HG03066 (cell line): ENCODE measurements around the gene SMARCA2.

Source experiments
- ATAC-seq: cut with Tn5 transposase; IDR thresholded peaks from one replicate; pipeline ENCODE4 v1.9.1; 2021; ENCODE audit warnings: low read depth; ENCODE audit not compliant: unreplicated experiment

SMARCA2 gene

GRCh38 chr9:2014696-2015580 lies at the start of gene SMARCA2:
Gene SMARCA2 (plus strand): TSS chr9:2015347. CDS start chr9:2029023, 13,676 bp downstream.
- ATAC-seq, result peak; percentile 59

GRCh38 chr9:1966725-1967366 lies 48.3 kb upstream of the SMARCA2 start:
- no peak for ATAC-seq

GRCh38 chr9:1969160-1969559 lies 46.0 kb upstream of the SMARCA2 start:
- no peak for ATAC-seq

GRCh38 chr9:1969898-1970297 lies 45.2 kb upstream of the SMARCA2 start:
- ATAC-seq, result no peak

GRCh38 chr9:1972672-1973071 lies 42.5 kb upstream of the SMARCA2 start:
- no peak for ATAC-seq

GRCh38 chr9:1977026-1977425 lies 38.1 kb upstream of the SMARCA2 start:
- no peak for ATAC-seq

GRCh38 chr9:1978941-1979340 lies 36.2 kb upstream of the SMARCA2 start:
- no peak for ATAC-seq

- no peak for ATAC-seq
Observed at GRCh38 chr9:1979741-1980367, 35.3 kb upstream of the SMARCA2 start.

- no peak for ATAC-seq
Observed at GRCh38 chr9:1980387-1980786, 34.8 kb upstream of the SMARCA2 start.

GRCh38 chr9:1982074-1982473 lies 33.1 kb upstream of the SMARCA2 start:
- ATAC-seq, result no peak

GRCh38 chr9:1986341-1986740 lies 28.8 kb upstream of the SMARCA2 start:
- ATAC-seq, result no peak

GRCh38 chr9:1989500-1989899 lies 25.6 kb upstream of the SMARCA2 start:
- ATAC-seq, result no peak

- ATAC-seq, result no peak
Observed at GRCh38 chr9:1994180-1994579, 21.0 kb upstream of the SMARCA2 start.

GRCh38 chr9:1995084-1995483 lies 20.1 kb upstream of the SMARCA2 start:
- no peak for ATAC-seq

GRCh38 chr9:1996156-1996555 lies 19.0 kb upstream of the SMARCA2 start:
- ATAC-seq, result no peak

- ATAC-seq, result no peak
Observed at GRCh38 chr9:1997646-1998045, 17.5 kb upstream of the SMARCA2 start.

- ATAC-seq, result no peak
Observed at GRCh38 chr9:1998111-1998510, 17.0 kb upstream of the SMARCA2 start.

- ATAC-seq, result no peak
Observed at GRCh38 chr9:2000314-2000713, 14.8 kb upstream of the SMARCA2 start.

- no peak for ATAC-seq
Observed at GRCh38 chr9:2008372-2008771, 6.8 kb upstream of the SMARCA2 start.

- peak; percentile 19 for ATAC-seq
Observed at GRCh38 chr9:2012347-2012746, 2.8 kb upstream of the SMARCA2 start.

- ATAC-seq, result no peak
Observed at GRCh38 chr9:2013743-2014475, 1.2 kb upstream of the SMARCA2 start.
